ENCODE data around the gene KIAA1755.
A peak's percentile ranks its signal among the peaks of the same experiment; 100 is the strongest.

Gene KIAA1755

GRCh38 chr20:38260378-38261053 lies at the start of gene KIAA1755:
Gene KIAA1755 (minus strand): TSS chr20:38260735. CDS start chr20:38260500, 235 bp downstream.
- TF ChIP-seq CTCF (conservative IDR thresholded peaks at IDR 0.05; ENCODE audit: low read depth, low read length) = no peak
- DNase-seq (ENCODE audit: low read depth) = no peak
- H3K4me3 ChIP-seq (ENCODE audit: low read length) = peak within 1 kb of the TSS; percentile 24

GRCh38 chr20:38308447-38308846 lies 47.9 kb upstream of the KIAA1755 start:
- DNase-seq (ENCODE audit: low read depth) = no peak
- no peak for TF ChIP-seq CTCF (conservative IDR thresholded peaks at IDR 0.05; ENCODE audit: low read depth, low read length)
- H3K4me3 ChIP-seq (ENCODE audit: low read length) = no peak overlapping the region

- no peak overlapping the region for H3K4me3 ChIP-seq (ENCODE audit: low read length)
- no peak for DNase-seq (ENCODE audit: low read depth)
- no peak for TF ChIP-seq CTCF (conservative IDR thresholded peaks at IDR 0.05; ENCODE audit: low read depth, low read length)
Measured at GRCh38 chr20:38308047-38308438, 47.5 kb upstream of the KIAA1755 start.

- no peak overlapping the region for H3K4me3 ChIP-seq (ENCODE audit: low read length)
- no peak for TF ChIP-seq CTCF (conservative IDR thresholded peaks at IDR 0.05; ENCODE audit: low read depth, low read length)
- DNase-seq (ENCODE audit: low read depth) = no peak
Measured at GRCh38 chr20:38307371-38308046, 47.0 kb upstream of the KIAA1755 start.

- H3K4me3 ChIP-seq (ENCODE audit: low read length) = no peak overlapping the region
- no peak for TF ChIP-seq CTCF (conservative IDR thresholded peaks at IDR 0.05; ENCODE audit: low read depth, low read length)
- DNase-seq (ENCODE audit: low read depth) = no peak
Measured at GRCh38 chr20:38306379-38306778, 45.8 kb upstream of the KIAA1755 start.

- DNase-seq (ENCODE audit: low read depth) = no peak
- no peak for TF ChIP-seq CTCF (conservative IDR thresholded peaks at IDR 0.05; ENCODE audit: low read depth, low read length)
- no peak overlapping the region for H3K4me3 ChIP-seq (ENCODE audit: low read length)
Measured at GRCh38 chr20:38305541-38305940, 45.0 kb upstream of the KIAA1755 start.

All from retinal pigment epithelial cell (primary cell).